ENCODE measurements around the gene TLK2. TPM values are rescaled to one million over a fixed set of nuclear protein-coding genes. Genes with fewer than 3 reads are reported as not detected.
A peak's percentile ranks its signal among the peaks of the same experiment; 100 is the strongest.

Gene TLK2
- total RNA-seq, 4 donors from 2014 or later = 25.4 to 47.8 (median 26.5) TPM

DNA sequence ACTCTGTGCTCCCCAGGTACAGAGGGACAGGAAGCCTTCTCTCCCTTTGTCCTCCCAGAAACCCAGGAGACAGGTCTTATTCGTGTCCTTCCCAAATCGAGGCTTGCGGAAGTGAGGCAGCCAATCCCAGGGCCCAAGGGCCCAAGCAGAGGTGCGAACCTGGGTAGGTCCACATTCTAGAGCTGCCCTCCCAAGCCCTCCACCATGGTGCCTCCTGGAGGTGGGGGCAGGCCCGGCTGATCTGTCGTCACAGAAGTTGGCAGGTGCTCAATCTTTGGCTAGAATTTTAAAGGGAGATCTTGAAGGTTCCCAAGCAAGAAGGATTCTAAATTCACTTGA lies 170.3 kb downstream of the TLK2 start:
- TF ChIP-seq POLR2A (IDR thresholded peaks at IDR 0.05) = no peak
- TF ChIP-seq CTCF (IDR thresholded peaks at IDR 0.05) = no peak
- TF ChIP-seq EP300 (IDR thresholded peaks at IDR 0.05) = no peak
- TF ChIP-seq POLR2AphosphoS5 (IDR thresholded peaks at IDR 0.05) = no peak
- DNase-seq (ENCODE audit: low spot score in 2 of 2) = no peak
- Histone ChIP-seq H3K9me3 (no peaks in the 10 kb centered on the region), H3K36me3 (no peaks in the 10 kb centered on the region), H3K4me3 (no peak overlapping the region), H3K4me1 (peaks cover 33% of the 10 kb centered on the region), H3K27ac (peak overlapping the region; percentile 16), H3K27me3 (no peaks in the 10 kb centered on the region)
- WGBS = 40% methylated on average over 2 of the region's 6 CpGs

DNA sequence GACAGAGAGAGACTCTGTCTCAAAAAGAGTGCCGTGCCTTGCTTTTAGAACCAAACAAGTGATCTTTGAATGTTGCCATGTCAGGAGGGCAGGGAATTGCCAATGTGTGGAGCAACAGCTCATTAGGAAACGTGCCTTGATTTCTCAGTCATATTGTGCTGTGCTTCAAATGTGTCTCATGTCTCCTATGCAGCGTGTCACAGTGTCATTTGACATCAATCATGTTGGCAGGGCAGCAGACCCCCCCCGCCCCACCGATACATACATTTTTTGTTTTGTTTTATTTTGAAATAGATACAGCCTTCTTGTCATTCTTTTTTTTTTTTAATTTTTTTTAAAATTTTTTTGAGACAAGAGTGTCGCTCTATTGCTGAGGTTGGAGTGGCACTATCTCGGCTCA lies 170.9 kb downstream of the TLK2 start:
- H3K4me1 ChIP-seq = peaks cover 40% of the 10 kb centered on the region
- H3K27me3 ChIP-seq = no peaks in the 10 kb centered on the region
- 91% methylated on average over 7 of the region's 7 CpGs for WGBS
- no peaks in the 10 kb centered on the region for H3K36me3 ChIP-seq
- no peak overlapping the region for H3K4me3 ChIP-seq
- DNase-seq (ENCODE audit: low spot score in 2 of 2) = no peak
- H3K9me3 ChIP-seq = no peaks in the 10 kb centered on the region
- TF ChIP-seq POLR2A (IDR thresholded peaks at IDR 0.05) (no peak), CTCF (IDR thresholded peaks at IDR 0.05) (no peak), EP300 (IDR thresholded peaks at IDR 0.05) (no peak), POLR2AphosphoS5 (IDR thresholded peaks at IDR 0.05) (no peak)
- no peak overlapping the region for H3K27ac ChIP-seq

GRCh38 chr17:62650587-62650986 lies 172.0 kb downstream of the TLK2 start:
- DNase-seq (ENCODE audit: low spot score in 2 of 2) = no peak
- Histone ChIP-seq H3K9me3 (no peaks in the 10 kb centered on the region), H3K27ac (no peak overlapping the region), H3K27me3 (no peaks in the 10 kb centered on the region), H3K36me3 (no peaks in the 10 kb centered on the region), H3K4me3 (no peak overlapping the region), H3K4me1 (peaks cover 42% of the 10 kb centered on the region)
- no peak for TF ChIP-seq CTCF (IDR thresholded peaks at IDR 0.05)
- no peak for TF ChIP-seq POLR2A (IDR thresholded peaks at IDR 0.05)
- TF ChIP-seq EP300 (IDR thresholded peaks at IDR 0.05) = no peak
- no peak for TF ChIP-seq POLR2AphosphoS5 (IDR thresholded peaks at IDR 0.05)
- WGBS = 90% methylated on average over 6 of the region's 6 CpGs

GRCh38 chr17:62652251-62653001 lies 173.8 kb downstream of the TLK2 start:
- H3K4me3 ChIP-seq = peak overlapping the region; percentile 57
- no peaks in the 10 kb centered on the region for H3K36me3 ChIP-seq
- no peaks in the 10 kb centered on the region for H3K27me3 ChIP-seq
- H3K9me3 ChIP-seq = no peaks in the 10 kb centered on the region
- peak overlapping the region; percentile 77 for H3K27ac ChIP-seq
- TF ChIP-seq POLR2A (IDR thresholded peaks at IDR 0.05) (no peak), POLR2AphosphoS5 (IDR thresholded peaks at IDR 0.05) (peak in 2 of 3 donors; percentile 13 to 62)
- peak in 1 of 2 donors; percentile 82 for DNase-seq (ENCODE audit: low spot score in 2 of 2)
- H3K4me1 ChIP-seq = peaks cover 42% of the 10 kb centered on the region
- WGBS = 1% methylated on average over 36 of the region's 57 CpGs

- H3K27ac ChIP-seq = peak overlapping the region; percentile 77
Observed at GRCh38 chr17:62653002-62653825, 174.6 kb downstream of the TLK2 start.

More at GRCh38 chr17:62653002-62653825, 174.6 kb downstream of the TLK2 start:
- Histone ChIP-seq H3K27me3 (no peaks in the 10 kb centered on the region), H3K36me3 (peaks cover 3% of the 10 kb centered on the region), H3K9me3 (no peaks in the 10 kb centered on the region), H3K4me1 (peaks cover 46% of the 10 kb centered on the region), H3K4me3 (peak overlapping the region; percentile 57)
- peak; percentile 83 to 89 for DNase-seq (ENCODE audit: low spot score in 2 of 2)
- TF ChIP-seq CTCF (IDR thresholded peaks at IDR 0.05) = no peak
- TF ChIP-seq POLR2AphosphoS5 (IDR thresholded peaks at IDR 0.05) = no peak
- TF ChIP-seq EP300 (IDR thresholded peaks at IDR 0.05) = no peak
- TF ChIP-seq POLR2A (IDR thresholded peaks at IDR 0.05) = no peak
- 6% methylated on average over 14 of the region's 30 CpGs for WGBS

Data from suprapubic skin (tissue), 4 donors.